Uterus (tissue), 2 donors: ENCODE results near the gene RER1.

Experiments
- CTCF ChIP-seq, 4 experiments: fragments of 200-600 bp in 2 of 4; fragments of 450-650 bp in 2 of 4; sonication (generic) in 2 of 4; IDR thresholded peaks; one replicate each; pipeline ENCODE4 v1.5.1; 2016 to 2019; ENCODE audit warnings: antibody characterized with exemption in 4 of 4, mild to moderate bottlenecking in 2 of 4, moderate library complexity in 1 of 4
- POLR2A ChIP-seq, 2 donors: fragments of 450-650 bp; IDR thresholded peaks; one replicate each; pipeline ENCODE4 v1.6.1; 2016; ENCODE audit warnings: antibody characterized with exemption in 2 of 2, mild to moderate bottlenecking in 1 of 2, moderate library complexity in 1 of 2

- no peak for TF ChIP-seq POLR2A (IDR thresholded peaks at IDR 0.05)
- no peak for TF ChIP-seq CTCF (IDR thresholded peaks at IDR 0.05)
Measured at GRCh38 chr1:2377751-2378440, 13.7 kb upstream of the RER1 start.
